ENCODE data around the gene SMIM12. TPM values are rescaled to one million over a fixed set of nuclear protein-coding genes. Genes with fewer than 3 reads are reported as not detected.

SMIM12 gene
- total and polyA plus RNA-seq, 2 of the 8 experiments (the other 6 are each of a cell fraction or from before 2014, with no cell fraction given) = 40.9 to 49.2 TPM

- Histone ChIP-seq H3K36me3 (ENCODE audit: control insufficient read depth in 2 of 4, insufficient read depth in 4 of 4, low read length in 3 of 4) (no peaks in the 10 kb centered on the region), H4K91ac (replicated peaks; ENCODE audit: insufficient read length, low read length) (no peak overlapping the region), H2BK5ac (ENCODE audit: low read depth, low read length) (peak overlapping the region; percentile 24; the same call in 1 of the 2 replicates), H3K56ac (replicated peaks; ENCODE audit: insufficient read length, low read depth, low read length) (no peak overlapping the region), H3K4ac (replicated peaks; ENCODE audit: insufficient read length, low read depth, low read length) (no peak overlapping the region), H3K27ac (ENCODE audit: low read depth, low read length) (no peak overlapping the region), H2AFZ (ENCODE audit: low read length) (no peak overlapping the region), H3K79me2 (ENCODE audit: control insufficient read depth in 1 of 2, insufficient read depth in 2 of 2, low read length in 2 of 2) (no peaks in the 10 kb centered on the region), H3K27me3 (replicated peaks in 1 of 4; ENCODE audit: control insufficient read depth in 3 of 4, extremely low read depth in 1 of 4, insufficient read depth in 3 of 4, low read length in 3 of 4) (no peaks in the 10 kb centered on the region), H2BK120ac (replicated peaks; ENCODE audit: low read depth, low read length) (no peak overlapping the region), H3K9ac (replicated peaks in 1 of 4; ENCODE audit: extremely low read depth in 1 of 4, low read depth in 3 of 4, low read length in 3 of 4) (no peak overlapping the region), H3K79me1 (ENCODE audit: low read depth, low read length) (no peaks in the 10 kb centered on the region), H3K18ac (ENCODE audit: extremely low read depth, low read length) (no peak overlapping the region), H4K5ac (ENCODE audit: insufficient read length, low read depth, low read length) (no peak overlapping the region), H3K4me1 (replicated peaks in 1 of 4; ENCODE audit: control insufficient read depth in 3 of 4, insufficient read depth in 4 of 4, low read length in 3 of 4) (no peaks in the 10 kb centered on the region; a peak in 1 of 7 replicates), H2BK20ac (ENCODE audit: low read length) (no peak overlapping the region), H3K23ac (ENCODE audit: insufficient read length) (no peak overlapping the region), H3K14ac (ENCODE audit: insufficient read length) (no peak overlapping the region), H3K23me2 (ENCODE audit: low read depth, low read length) (no peaks in the 10 kb centered on the region; the same call in 1 of the 2 replicates), H2AK5ac (ENCODE audit: low read depth, low read length) (no peak overlapping the region), H2BK12ac (ENCODE audit: low read depth, low read length) (no peak overlapping the region), H4K20me1 (replicated peaks in 1 of 2; ENCODE audit: control insufficient read depth in 1 of 2, insufficient read depth in 2 of 2, low read length in 2 of 2) (no peaks in the 10 kb centered on the region), H4K8ac (ENCODE audit: extremely low read depth, insufficient read depth, low read length) (no peak overlapping the region), H2BK15ac (ENCODE audit: low read length) (no peak overlapping the region), H3K4me3 (ENCODE audit: extremely low read depth in 1 of 4, insufficient read depth in 2 of 4, low read depth in 3 of 4, low read length in 4 of 4) (no peak overlapping the region), H3K9me3 (ENCODE audit: insufficient read depth in 2 of 2, low read depth in 1 of 2, low read length in 1 of 2) (no peaks in the 10 kb centered on the region), H3K4me2 (ENCODE audit: insufficient read depth in 1 of 2, low read depth in 2 of 2, low read length in 2 of 2) (no peak overlapping the region)
- POLR2A ChIA-PET (ENCODE audit: partially characterized antibody) = interaction anchor here (0.7 kb wide), 1 partner anchor 19 kb away, joined by 3 read pairs; no protein-coding TSS in a partner anchor
- DNase-seq (ENCODE audit: low read depth in 1 of 2, low spot score in 2 of 2) (peak in 1 of 2 experiments; percentile 30), FAIRE-seq (no peak)
- WGBS, 2 experiments (ENCODE audit: extremely low coverage in 1 of 2, insufficient coverage in 1 of 2, insufficient read length in 1 of 2, insufficient replicate concordance in 2 of 2, low coverage in 1 of 2, low lambda C conversion rate in 2 of 2, missing lambda C conversion rate in 1 of 2) = 93% methylated on average over 6 of the region's 6 CpGs; no CpG with 5 or more reads in 1 of the 2 experiments
- CTCF ChIA-PET (ENCODE audit: partially characterized antibody) = interaction anchor here (0.7 to 2.3 kb wide), 5 partner anchors 12 to 49 kb away, joined by 3 to 11 read pairs (median 5); no protein-coding TSS in a partner anchor
- no peak for TF ChIP-seq EGR1 (IDR thresholded peaks at IDR 0.05; ENCODE audit: borderline replicate concordance, low read depth, low read length)
- TF ChIP-seq POLR2AphosphoS5 (IDR thresholded peaks at IDR 0.05; ENCODE audit: low read depth, low read length) = no peak
- no peak for TF ChIP-seq PHF8 (conservative IDR thresholded peaks at IDR 0.05; ENCODE audit: low read depth, low read length)
- TF ChIP-seq SP1 (IDR thresholded peaks at IDR 0.05; ENCODE audit: low read depth, low read length) = no peak
- no peak for TF ChIP-seq KDM1A (IDR thresholded peaks at IDR 0.05; ENCODE audit: borderline replicate concordance, low read length)
- TF ChIP-seq POU5F1 (IDR thresholded peaks at IDR 0.05; ENCODE audit: low read depth, low read length) = no peak
- TF ChIP-seq TBP (IDR thresholded peaks at IDR 0.05; ENCODE audit: low read depth, low read length) = no peak
- TF ChIP-seq, protein P1, sequence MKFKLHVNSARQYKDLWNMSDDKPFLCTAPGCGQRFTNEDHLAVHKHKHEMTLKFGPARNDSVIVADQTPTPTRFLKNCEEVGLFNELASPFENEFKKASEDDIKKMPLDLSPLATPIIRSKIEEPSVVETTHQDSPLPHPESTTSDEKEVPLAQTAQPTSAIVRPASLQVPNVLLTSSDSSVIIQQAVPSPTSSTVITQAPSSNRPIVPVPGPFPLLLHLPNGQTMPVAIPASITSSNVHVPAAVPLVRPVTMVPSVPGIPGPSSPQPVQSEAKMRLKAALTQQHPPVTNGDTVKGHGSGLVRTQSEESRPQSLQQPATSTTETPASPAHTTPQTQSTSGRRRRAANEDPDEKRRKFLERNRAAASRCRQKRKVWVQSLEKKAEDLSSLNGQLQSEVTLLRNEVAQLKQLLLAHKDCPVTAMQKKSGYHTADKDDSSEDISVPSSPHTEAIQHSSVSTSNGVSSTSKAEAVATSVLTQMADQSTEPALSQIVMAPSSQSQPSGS (IDR thresholded peaks at IDR 0.05; ENCODE audit: low read length) = no peak
- no peak for TF ChIP-seq CHD2 (IDR thresholded peaks at IDR 0.05; ENCODE audit: low read length)
- TF ChIP-seq NRF1 (IDR thresholded peaks at IDR 0.05; ENCODE audit: low read depth, low read length) = no peak
- TF ChIP-seq TCF12 (IDR thresholded peaks at IDR 0.05; ENCODE audit: low read depth, low read length) = no peak
- TF ChIP-seq CHD1 (IDR thresholded peaks at IDR 0.05; ENCODE audit: low read depth, low read length) = no peak
- TF ChIP-seq MAFK (IDR thresholded peaks at IDR 0.05; ENCODE audit: low read depth, low read length) = no peak
Measured at GRCh38 chr1:34831721-34832246, 27.8 kb downstream of the SMIM12 start.
